GM12892 (cell line): ENCODE data around the gene UBE2M. TPM values are rescaled to one million over a fixed set of nuclear protein-coding genes. Genes with fewer than 3 reads are reported as not detected.
A peak's percentile ranks its signal among the peaks of the same experiment; 100 is the strongest.
"Not testable (repeated sequence)": the region's sequence is repeated elsewhere in the genome, so short reads cannot be mapped to it uniquely, and the experiment has no call there.

Experiments used
- DNase-seq: peaks from one replicate; pipeline ENCODE4 v3.0.0; 2011; ENCODE audit not compliant: insufficient read length
- FAIRE-seq: peaks from 2 replicates; lab custom pipeline; 2011; peaks lifted over from hg19 to GRCh38; lab: Jason Lieb, UNC
- POLR2A ChIP-seq: IDR thresholded peaks from 2 replicates; pipeline ENCODE4 v1.6.1; 2011; ENCODE audit warnings: low read depth, low read length, control low read depth
- POLR2AphosphoS5 ChIP-seq: IDR thresholded peaks from 2 replicates; pipeline ENCODE4 v1.6.1; 2011; ENCODE audit warnings: low read depth, low read length, control low read depth
- TAF1 ChIP-seq: IDR thresholded peaks from 2 replicates; pipeline ENCODE4 v1.6.1; 2011; ENCODE audit warnings: low read depth, mild to moderate bottlenecking, control low read depth, low read length, borderline replicate concordance
- polyA plus RNA-seq: library from polyadenylated mRNA; unstranded; fragments of >200 nt; gene quantifications from one replicate; pipeline ENCODE4 v1.2.1, GENCODE V29; 2012; ENCODE audit warnings: missing spikeins, inconsistent platforms; ENCODE audit not compliant: missing spikeins

The UBE2M gene
- polyA plus RNA-seq, result 70.4 TPM

DNA sequence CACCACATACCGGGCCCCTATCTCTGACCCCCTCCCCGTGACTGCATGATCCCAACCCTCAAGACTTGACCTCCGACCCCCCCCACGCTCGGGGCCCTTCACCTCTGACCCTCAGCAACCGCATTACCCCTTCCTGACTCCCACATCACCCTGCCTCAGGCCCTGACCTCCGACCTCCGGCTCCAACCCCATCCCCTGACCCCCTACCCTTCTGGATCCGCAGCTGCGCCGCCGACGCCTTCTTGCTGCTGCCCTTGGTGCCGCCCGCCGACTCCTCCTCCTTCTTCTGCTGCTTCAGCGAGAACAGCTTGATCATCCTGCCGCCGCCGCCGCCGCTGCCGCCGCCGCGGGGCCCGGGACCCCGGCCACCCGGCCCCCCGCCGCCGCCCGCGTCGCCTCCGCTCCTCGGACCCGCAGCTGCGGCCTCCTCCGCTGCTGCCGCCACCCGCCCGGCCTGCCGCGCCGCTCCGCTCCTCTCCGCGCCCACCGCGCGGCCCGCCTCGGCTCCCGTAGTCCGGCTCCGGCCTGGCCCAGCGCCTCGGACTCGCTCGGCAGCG lies at the start of gene UBE2M:
UBE2M (minus strand) TSS at position 546 of the 557 bp plus-strand sequence; CDS start at position 316, 230 bp downstream.
- TF ChIP-seq POLR2A (0 out of 2 replicates have a peak, but pooled peaks have one; percentile 16), POLR2AphosphoS5 (no peak)
- FAIRE-seq (no peak), DNase-seq (no peak)

DNA sequence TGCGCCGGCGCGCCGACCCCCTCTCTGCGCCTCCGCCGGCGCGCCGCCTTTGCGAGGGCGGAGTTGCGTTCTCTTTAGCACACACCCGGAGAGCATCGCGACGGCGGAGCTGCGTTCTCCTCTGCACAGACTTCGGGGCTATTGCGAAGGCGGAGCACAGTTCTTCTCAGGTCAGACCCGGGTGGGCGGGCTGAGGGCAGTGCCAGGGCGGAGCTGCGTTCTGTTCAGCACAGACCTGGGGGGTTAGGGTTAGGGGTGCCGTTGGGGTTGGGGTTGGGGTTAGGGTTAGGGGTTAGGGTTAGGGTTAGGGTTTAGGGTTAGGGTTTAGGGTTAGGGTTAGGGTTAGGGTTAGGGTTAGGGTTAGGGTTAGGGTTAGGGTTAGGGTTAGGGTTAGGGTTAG lies 48.8 kb upstream of the UBE2M start:
- DNase-seq, FAIRE-seq: not testable (repeated sequence)

DNA sequence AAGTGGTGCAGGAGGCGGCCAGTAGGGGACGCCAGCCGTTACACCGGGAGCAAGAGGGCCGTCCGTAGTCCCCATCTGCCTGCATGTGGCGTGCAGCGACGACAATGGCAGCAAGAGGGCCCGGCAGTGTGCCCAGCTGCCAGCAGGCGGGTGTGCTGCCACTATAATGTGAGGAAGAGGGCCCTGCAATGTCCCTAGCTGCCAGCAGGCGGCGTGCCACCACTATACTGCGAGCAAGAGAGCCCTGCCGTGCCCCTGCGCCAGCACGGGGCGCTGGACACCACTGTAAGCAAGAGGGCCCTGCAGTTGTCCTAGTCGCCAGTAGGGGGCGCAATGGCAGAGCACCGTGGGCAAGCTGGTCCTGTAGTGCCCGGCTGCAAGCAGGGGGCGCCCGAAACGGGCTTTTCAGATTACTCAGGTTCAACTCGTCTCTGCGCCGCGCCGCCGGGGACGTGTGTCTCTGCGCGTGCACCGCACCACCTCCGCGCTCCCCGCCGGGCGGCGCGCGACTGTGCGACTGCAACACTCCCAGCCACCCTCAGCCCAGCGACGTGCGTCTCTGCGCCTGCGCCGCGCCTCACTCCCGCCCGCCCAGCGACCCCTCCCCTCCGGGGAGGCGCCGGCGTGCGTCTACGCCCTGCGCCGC lies 48.0 kb upstream of the UBE2M start:
- not testable (repeated sequence) for DNase-seq, FAIRE-seq

DNA sequence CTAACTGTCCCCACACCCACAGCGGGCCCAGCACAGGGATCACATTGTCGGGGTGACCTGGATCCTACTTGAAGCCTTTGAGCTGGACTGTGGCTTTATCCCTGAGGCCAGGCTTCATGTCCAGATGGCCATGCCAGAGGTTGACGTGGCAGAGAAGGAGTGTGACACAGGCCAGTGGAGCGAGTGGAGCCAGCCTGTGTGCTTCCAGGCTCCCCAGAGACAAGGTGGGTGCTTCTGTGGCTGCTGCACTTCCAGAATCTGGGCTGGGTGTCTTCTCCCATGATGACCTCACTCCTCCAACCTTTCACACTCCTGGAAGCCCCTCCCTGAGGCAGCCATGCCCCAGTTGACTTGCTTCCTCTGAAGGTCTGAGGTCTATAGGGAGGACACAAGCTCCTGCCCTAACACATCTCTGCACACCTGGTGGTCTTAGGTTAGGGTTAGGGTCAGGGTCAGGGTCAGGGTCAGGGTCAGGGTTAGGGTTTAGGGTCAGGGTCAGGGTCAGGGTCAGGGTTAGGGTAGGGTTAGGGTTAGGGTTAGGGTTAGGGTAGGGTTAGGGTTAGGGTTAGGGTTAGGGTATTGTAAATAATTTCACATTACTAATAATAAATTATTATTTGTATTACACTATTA lies 27.8 kb upstream of the UBE2M start:
- TF ChIP-seq POLR2AphosphoS5 (no peak), TAF1 (no peak), POLR2A (no peak)
- DNase-seq, result no peak
- no peak for FAIRE-seq

DNA sequence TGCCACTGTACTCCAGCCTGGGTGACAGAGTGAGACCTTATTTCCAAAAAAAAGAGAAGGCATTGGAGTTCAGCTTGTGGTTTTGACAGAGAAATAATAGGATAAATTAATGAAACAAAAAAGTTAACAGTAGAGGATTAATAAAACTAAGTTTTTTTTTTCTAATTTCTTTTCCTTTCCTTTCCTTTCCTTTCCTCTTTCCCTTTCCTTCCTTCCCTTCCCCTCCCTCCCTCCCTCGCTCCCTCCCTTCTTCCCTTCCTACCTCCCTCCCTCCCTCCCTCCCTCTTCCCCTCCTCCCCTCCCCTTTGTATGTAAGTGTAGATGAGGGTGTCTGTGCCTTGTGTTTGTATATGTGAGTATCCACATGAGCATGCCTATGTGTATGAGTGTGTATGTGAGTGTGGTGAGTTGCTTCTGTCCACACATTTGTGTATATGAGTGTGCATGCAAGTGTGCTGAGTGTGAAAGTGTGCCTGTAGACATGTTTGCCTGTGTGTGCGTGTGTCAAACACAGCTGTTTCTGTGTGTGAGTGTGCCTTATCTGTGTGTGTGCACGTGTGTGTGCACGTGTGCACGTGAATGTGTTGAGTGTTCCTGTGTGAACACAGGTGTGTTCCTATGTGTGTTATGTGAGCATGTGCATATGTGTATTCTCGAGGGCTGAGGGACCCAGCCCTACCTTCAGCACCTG lies 27.2 kb upstream of the UBE2M start:
- no peak for FAIRE-seq
- no peak for TF ChIP-seq POLR2AphosphoS5
- TF ChIP-seq POLR2A, result no peak
- TF ChIP-seq TAF1, result no peak
- no peak for DNase-seq

DNA sequence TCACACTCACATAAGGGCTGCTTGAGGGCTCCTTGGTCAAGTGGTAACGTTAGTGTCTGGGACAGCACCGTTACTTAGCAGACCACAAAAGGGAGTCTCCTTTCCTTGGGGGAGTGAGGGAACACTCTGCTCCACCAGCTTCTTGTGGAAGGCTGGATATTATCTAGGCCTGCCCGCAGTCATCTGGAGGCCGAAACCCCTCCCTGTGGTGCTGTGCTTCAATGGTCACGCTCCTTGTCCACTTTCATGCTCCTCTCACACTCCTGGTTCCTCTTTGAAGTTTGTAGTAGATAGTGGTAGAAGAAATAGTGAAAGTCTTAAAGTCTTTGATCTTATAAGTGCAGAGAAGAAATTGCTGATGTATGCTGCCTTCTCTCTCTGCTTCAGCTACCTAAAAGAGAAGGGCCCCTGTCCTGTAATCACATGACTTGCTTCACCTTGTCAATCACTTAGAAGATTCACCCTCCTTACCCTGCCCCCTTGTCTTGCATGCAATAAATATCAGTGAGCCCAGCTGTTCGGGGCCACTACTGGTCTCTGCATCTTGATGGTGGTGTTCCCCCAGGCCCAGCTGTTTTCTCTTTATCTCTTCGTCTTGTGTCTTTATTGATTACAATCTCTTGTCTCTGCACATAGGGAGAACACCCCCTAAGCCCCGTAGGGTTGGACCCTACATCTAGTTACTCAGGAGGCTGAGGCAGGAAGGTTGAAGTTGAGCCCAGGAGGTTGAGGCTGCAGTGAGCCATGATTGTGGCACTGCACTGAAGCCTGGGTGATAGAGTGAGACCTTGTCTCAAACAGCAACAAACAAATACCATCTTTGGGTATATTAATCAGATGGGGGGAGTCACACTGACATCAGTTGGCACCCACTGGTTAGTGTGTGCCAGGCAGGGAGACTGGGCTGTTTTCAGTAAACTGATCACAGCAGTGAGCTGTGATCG lies 26.4 kb upstream of the UBE2M start:
- no peak for FAIRE-seq
- no peak for DNase-seq
- TF ChIP-seq POLR2A (no peak), POLR2AphosphoS5 (no peak), TAF1 (no peak)

DNA sequence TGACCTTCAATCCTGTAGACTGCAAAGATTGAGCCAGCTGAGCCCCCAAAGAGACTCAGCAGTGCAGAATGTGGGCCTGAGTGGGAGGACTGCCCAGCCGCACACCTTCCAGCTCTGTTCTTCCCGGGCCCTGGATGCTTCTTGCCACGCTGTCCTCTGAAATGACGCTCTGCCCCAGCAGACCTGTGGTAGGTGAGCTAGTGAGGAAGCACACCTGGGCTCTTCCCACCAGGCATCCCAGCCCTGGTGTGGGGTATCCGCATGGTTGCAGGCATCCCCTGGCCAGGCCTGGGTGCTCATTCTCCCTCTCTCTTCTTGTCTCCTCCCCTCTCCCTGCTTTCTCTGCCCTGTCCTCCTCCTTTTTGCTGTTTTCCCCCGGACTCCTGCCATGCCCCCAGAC lies 24.6 kb upstream of the UBE2M start:
- DNase-seq, result no peak
- FAIRE-seq, result no peak
- TF ChIP-seq TAF1 (no peak), POLR2A (no peak), POLR2AphosphoS5 (no peak)

DNA sequence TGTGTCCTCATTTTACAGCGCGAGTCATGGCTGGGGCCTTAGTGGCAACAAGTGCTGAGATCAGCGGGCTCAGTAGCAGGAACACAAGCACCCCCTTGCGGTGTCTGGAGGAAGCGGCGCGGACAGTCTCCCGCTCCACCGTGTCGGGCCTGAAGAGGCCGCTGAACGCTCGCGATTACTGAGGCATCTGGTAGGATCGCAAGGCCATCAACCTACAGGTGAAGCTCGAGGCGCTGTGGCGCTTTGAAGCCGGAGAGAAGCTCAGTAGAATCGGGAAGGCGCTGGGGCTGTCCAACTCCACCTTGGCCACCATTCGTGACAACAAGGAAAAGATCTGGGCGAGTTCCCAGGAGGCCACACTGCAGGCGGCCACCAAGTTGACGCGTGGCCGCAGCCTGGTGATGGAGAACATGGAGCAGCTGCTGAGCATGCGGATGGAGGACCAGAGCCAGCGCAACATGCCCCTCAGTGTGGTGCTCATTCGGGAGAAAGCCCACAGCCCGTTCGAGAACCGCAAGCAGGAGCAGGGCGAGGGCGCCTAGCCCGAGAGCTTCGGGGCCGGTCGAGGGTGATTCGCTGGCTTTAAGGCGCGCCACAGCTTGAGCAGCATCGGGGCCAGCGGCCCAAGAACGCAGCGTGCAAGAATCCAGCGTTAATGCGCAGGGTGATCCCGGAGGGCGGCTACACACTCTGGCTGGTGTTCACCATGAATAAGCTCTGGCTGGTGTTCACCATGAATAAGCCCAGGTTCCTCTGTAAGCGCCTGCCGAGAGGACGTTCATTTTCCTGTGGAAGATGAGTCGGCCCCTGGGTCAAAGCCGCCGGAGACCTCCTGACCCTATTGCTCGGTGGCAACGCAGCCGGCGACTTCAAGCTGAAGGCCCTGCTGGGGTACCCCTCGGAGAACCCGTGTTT lies 23.1 kb upstream of the UBE2M start:
- FAIRE-seq (peak; percentile 78), DNase-seq (peak; percentile 69)
- TF ChIP-seq POLR2AphosphoS5 (no peak), POLR2A (no peak), TAF1 (no peak)

DNA sequence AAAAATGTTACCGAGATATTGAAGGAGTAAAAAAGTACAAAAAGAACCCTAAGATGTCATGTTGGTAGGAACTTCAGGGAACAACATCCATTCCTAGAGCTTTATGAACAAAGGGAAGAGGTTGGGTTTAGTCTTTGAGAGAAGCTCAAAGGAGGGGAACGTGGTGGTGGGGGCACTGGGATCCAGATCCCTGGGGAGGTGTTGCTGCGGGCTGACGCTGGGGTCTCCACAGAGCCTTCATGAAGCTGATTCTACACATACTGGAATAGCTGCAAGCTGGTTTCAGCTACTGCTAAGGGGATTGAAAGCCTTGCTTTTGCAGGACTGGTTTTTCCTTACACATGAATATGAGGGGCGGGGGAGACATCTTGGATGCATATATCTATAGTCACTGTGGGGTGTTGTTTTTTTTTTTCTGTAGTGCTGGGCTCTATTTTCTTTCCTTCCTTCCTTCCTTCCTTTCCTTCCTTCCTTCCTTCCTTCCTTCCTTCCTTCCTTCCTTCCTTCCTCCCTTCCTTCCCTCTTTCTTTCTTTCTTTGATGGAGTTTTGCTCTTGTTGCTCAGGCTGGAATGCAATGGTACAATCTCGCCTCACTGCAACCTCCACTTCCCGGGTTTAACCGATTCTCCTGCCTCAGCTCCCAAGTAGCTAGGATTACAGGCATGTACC lies 21.2 kb upstream of the UBE2M start:
- no peak for FAIRE-seq
- TF ChIP-seq POLR2AphosphoS5 (no peak), TAF1 (no peak), POLR2A (no peak)
- DNase-seq, result no peak

DNA sequence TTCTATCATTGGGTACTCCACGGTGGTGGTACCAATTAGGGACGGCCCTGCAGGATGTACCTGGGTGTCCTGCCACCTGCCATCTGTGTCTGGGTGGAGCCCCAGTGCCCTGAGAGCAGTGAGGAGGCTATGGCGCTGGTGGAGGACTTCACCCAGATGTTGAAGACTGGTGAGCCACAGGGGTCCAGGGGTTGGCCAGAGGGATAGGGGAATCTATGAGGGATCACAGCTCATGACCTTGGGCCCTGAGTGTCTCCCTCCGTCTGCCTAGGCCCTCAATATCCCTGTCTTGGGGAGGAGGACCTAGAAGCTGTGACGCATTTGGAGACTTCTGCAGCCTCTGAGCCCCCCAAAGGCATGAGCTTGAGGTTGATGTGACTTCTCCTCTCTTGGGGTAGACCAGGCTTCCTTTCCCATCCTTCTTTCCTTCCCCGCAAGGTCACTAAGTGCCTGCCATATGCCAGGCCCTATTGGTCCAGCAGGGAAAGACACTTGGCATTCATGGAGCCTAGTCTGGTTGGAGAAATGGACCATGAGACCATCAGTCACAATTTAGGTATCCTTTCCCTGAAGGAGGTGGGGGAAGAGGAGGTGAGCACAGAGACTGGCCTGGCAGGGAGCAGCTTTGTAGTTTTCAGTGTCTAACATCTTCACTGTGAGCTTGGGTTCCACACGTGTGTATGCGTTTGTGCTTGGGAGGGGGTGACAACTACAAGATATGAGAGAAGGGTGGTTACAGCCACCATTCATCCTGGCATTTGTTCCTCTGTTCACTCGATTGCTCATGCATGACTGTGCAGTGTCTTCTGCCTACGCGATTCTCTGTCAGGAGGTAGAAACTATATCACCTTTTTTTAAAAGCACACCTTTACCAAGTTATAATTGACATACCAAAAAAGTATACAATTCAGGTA lies 19.9 kb upstream of the UBE2M start:
- no peak for DNase-seq
- peak; percentile 38 for FAIRE-seq

DNA sequence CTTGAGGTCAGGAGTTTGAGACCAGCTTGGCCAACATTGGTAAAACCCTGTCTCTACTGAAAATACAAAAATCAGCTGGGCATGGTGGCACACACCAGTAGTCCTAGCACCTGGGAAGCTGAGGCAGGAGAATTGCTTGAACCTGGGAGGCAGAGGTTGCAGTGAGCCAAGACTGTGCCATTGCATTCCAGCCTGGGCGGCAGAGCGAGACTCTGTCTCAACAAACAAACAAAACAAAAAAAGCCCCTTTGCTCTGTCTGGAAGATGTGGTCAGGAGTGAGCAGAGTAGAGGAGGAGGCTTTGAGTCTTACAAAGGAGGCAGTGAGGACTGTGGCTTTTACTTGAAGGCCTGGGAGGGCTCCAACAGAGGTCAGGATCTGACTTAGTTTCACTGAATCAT lies 19.2 kb upstream of the UBE2M start:
- not testable (repeated sequence) for DNase-seq, FAIRE-seq

More for the DNA sequence above, 19.9 kb upstream of the UBE2M start:
- no peak for TF ChIP-seq TAF1
- TF ChIP-seq POLR2AphosphoS5, result no peak
- no peak for TF ChIP-seq POLR2A
